GM12878 (cell line): ENCODE data around the gene NRXN3. TPM values are rescaled to one million over a fixed set of nuclear protein-coding genes. Genes with fewer than 3 reads are reported as not detected.

Source experiments
- ATAC-seq: fragments of 200-7000 bp; cut with Tn5 transposase; 3 replicates; pipeline ENCODE4 v1.9.1; 2020; ENCODE audit warnings: mild to moderate bottlenecking, moderate library complexity
- BruUV-seq: library from RNA; stranded (reverse); fragments of 400-500 nt; replicated peaks from 2 replicates; lab custom pipeline; 2021; lab: Mats Ljungman, UMichigan
- CTCF ChIA-PET: fragments of 300-600 bp; sonication (Branson Sonifier 250); formaldehyde crosslinking; extraction: SDS; loops from one replicate; lab custom pipeline; 2021; ENCODE audit warnings: inconsistent platforms; lab: Yijun Ruan, JAX
- POLR2A ChIA-PET: fragments of 350-600 bp; formaldehyde crosslinking; extraction: SDS; loops from one replicate; lab custom pipeline; 2021; ENCODE audit warnings: inconsistent platforms; lab: Charles Lee
- RAD21 ChIA-PET: fragments of 300-600 bp; sonication (Branson Sonifier 250); formaldehyde crosslinking; loops from one replicate; lab custom pipeline; 2023; ENCODE audit warnings: antibody characterized with exemption; ENCODE audit not compliant: unreplicated experiment; lab: Charles Lee
- SMC1A ChIA-PET: fragments of 300-600 bp; sonication (Branson Sonifier 250); formaldehyde crosslinking; loops from one replicate; lab custom pipeline; 2023; ENCODE audit not compliant: unreplicated experiment, uncharacterized antibody; lab: Charles Lee
- DNase-seq: peaks from one replicate; pipeline ENCODE4 v3.0.0-alpha.2; 2011; ENCODE audit warnings: low read depth, low spot score
- FAIRE-seq: peaks from 3 replicates; lab custom pipeline; 2011; peaks lifted over from hg19 to GRCh38; lab: Jason Lieb, UNC
- H2AFZ ChIP-seq: 2 replicates; pipeline ENCODE4 v1.6.0; 2011; ENCODE audit warnings: low read depth, low read length, control low read depth; ENCODE audit not compliant: control insufficient read depth
- H3K27ac ChIP-seq: 2 replicates; pipeline ENCODE4 v1.5.1; 2011; ENCODE audit warnings: control low read depth; ENCODE audit not compliant: control insufficient read depth, insufficient read depth
- H3K27me3 ChIP-seq, 2 experiments: replicated peaks in 1 of 2; 2 replicates each; pipeline versions ENCODE4 v1.6.0 to v1.6.1; 2011; ENCODE audit warnings: low read length in 1 of 2; ENCODE audit not compliant: control insufficient read depth in 2 of 2, insufficient read depth in 2 of 2
- H3K36me3 ChIP-seq, 2 experiments: 2 replicates each; pipeline ENCODE4 v1.5.1; 2011; ENCODE audit warnings: low read length in 1 of 2; ENCODE audit not compliant: control insufficient read depth in 2 of 2, insufficient read depth in 2 of 2
- H3K4me1 ChIP-seq: 2 replicates; pipeline ENCODE4 v1.6.1; 2011; ENCODE audit warnings: mild to moderate bottlenecking, low read length, moderate library complexity, mixed read lengths; ENCODE audit not compliant: control insufficient read depth, insufficient read depth
- H3K4me2 ChIP-seq: 2 replicates; pipeline ENCODE4 v1.6.0; 2011; ENCODE audit warnings: control low read depth; ENCODE audit not compliant: control insufficient read depth, insufficient read depth
- H3K4me3 ChIP-seq: fragments of 200-600 bp; sonication (generic); 2 replicates; pipeline ENCODE4 v1.5.1; 2016
- H3K79me2 ChIP-seq: 2 replicates; pipeline ENCODE4 v1.6.0; 2011; ENCODE audit warnings: low read length; ENCODE audit not compliant: control insufficient read depth, insufficient read depth
- H3K9ac ChIP-seq: 2 replicates; pipeline ENCODE4 v1.8.0; 2011; ENCODE audit warnings: low read length, control low read depth, mixed read lengths; ENCODE audit not compliant: control insufficient read depth, insufficient read depth
- H3K9me3 ChIP-seq: replicated peaks from 3 replicates; pipeline ENCODE4 v1.5.1; 2011; ENCODE audit warnings: mild to moderate bottlenecking, low read length; ENCODE audit not compliant: control insufficient read depth, insufficient read depth
- H4K20me1 ChIP-seq: 2 replicates; pipeline ENCODE4 v1.6.0; 2011; ENCODE audit not compliant: control insufficient read depth, insufficient read depth
- BACH1 ChIP-seq: fragments of 450-650 bp; IDR thresholded peaks from 2 replicates; pipeline ENCODE4 v1.6.1; 2017; ENCODE audit warnings: mild to moderate bottlenecking, borderline replicate concordance
- BCLAF1 ChIP-seq: fragments of 450-650 bp; IDR thresholded peaks from 2 replicates; pipeline ENCODE4 v1.6.1; 2017; ENCODE audit warnings: antibody characterized with exemption, mild to moderate bottlenecking, moderate library complexity
- POLR2A ChIP-seq: IDR thresholded peaks from 2 replicates; pipeline ENCODE4 v1.6.1; 2011; ENCODE audit warnings: low read depth, mild to moderate bottlenecking, low read length
- ZBTB4 ChIP-seq: fragments of 450-650 bp; formaldehyde crosslinking; IDR thresholded peaks from 2 replicates; pipeline ENCODE4 v1.4.0; 2022; ENCODE audit warnings: mild to moderate bottlenecking, moderate library complexity
- WGBS: methylation state at CpG from one replicate; pipeline ENCODE4 v1.1.6; 2016; ENCODE audit warnings: low lambda C conversion rate; ENCODE audit not compliant: insufficient replicate concordance, insufficient coverage; ENCODE audit errors: missing lambda C conversion rate; 5-methylcytosine and 5-hydroxymethylcytosine counted together
- in situ Hi-C: fragments of 300-500 bp; cut with MboI; formaldehyde crosslinking; loops from 9 replicates; pipeline ENCODE4 v1.14.3; 2018; ENCODE audit warnings: mixed read lengths
- intact Hi-C: fragments of 100-400 bp; cut with micrococcal nuclease; formaldehyde crosslinking; loops from one replicate; pipeline ENCODE4 v1.14.2; 2022; ENCODE audit not compliant: unreplicated experiment
- polyA plus RNA-seq, 11 experiments: library from polyadenylated mRNA; depleted of rRNA in 4 of 11; unstranded in 6 of 11; stranded (reverse) in 5 of 11; fragments of >200 nt; fragmentation: Nextera tagmentation in 4 of 11; fragmentation: Illumina TruSeq in 1 of 11; extraction: Ambion mirVana in 4 of 11; extraction: Trizol in 1 of 11; gene quantifications; 1 replicate in 1 of 11; 2 replicates in 10 of 11; pipeline versions ENCODE4 v1.2.1 to v1.2.3, GENCODE V29; 2011 to 2016; ENCODE audit warnings: inconsistent platforms in 2 of 11, missing spikeins in 2 of 11, low read depth in 1 of 11
- total RNA-seq, 4 experiments: library from RNA; depleted of rRNA in 3 of 4; stranded (reverse); fragments of >200 nt in 3 of 4; fragmentation: Illumina TruSeq in 1 of 4; extraction: Trizol in 1 of 4; gene quantifications; 2 replicates each; pipeline versions ENCODE4 v1.2.1 to v1.2.3, GENCODE V29; 2013 to 2021

The NRXN3 gene
- total and polyA plus RNA-seq, 10 of the 15 experiments (the other 5 are each of a cell fraction or from before 2014, with no cell fraction given), result 0.52 to 3.3 (median 1.4) TPM

GRCh38 chr14:78327426-78328221 lies 157.5 kb downstream of the NRXN3 start (continued):
- no peak for TF ChIP-seq ZBTB4 (CRISPR knock-in tag)

GRCh38 chr14:78329371-78329770 lies 159.2 kb downstream of the NRXN3 start:
- H3K9me3 ChIP-seq, result no peaks in the 10 kb centered on the region
- no peaks in the 10 kb centered on the region for H4K20me1 ChIP-seq
- no peaks in the 10 kb centered on the region for H3K4me1 ChIP-seq
- H3K27me3 ChIP-seq, result no peaks in the 10 kb centered on the region; a peak in 2 of 4 replicates
- ChIA-PET RAD21 (no interaction called here), CTCF (no interaction called here), POLR2A (no interaction called here), SMC1A (no interaction called here)
- H3K9ac ChIP-seq, result no peak overlapping the region
- in situ Hi-C loops (no loop called here), intact Hi-C loops (no loop called here)
- 100% methylated on average over 1 of the region's 1 CpG for WGBS
- TF ChIP-seq BCLAF1 (no peak), BACH1 (no peak), POLR2A (no peak)
- no peak overlapping the region for H2AFZ ChIP-seq
- H3K36me3 ChIP-seq, result no peaks in the 10 kb centered on the region
- no peak overlapping the region for H3K4me2 ChIP-seq
- no peak for ATAC-seq
- BruUV-seq, result no TSS peak
- H3K4me3 ChIP-seq, result no peak overlapping the region
- no peak for FAIRE-seq
- DNase-seq, result no peak
- no peak overlapping the region for H3K27ac ChIP-seq
- H3K79me2 ChIP-seq, result no peaks in the 10 kb centered on the region
